Neural cell (in vitro differentiated cells): ENCODE measurements around the gene TMEM31. TPM values are rescaled to one million over a fixed set of nuclear protein-coding genes. Genes with fewer than 3 reads are reported as not detected.

Experiments used
- H2AFZ ChIP-seq: fragments of 200-600, 300-800 bp; sonication (generic), shearing (Covaris generic); 2 replicates; pipeline ENCODE4 v1.6.0; 2014; ENCODE audit warnings: low read depth, mild to moderate bottlenecking, antibody characterized with exemption, low read length, moderate library complexity
- H3F3A ChIP-seq: fragments of 200-600 bp; shearing (Covaris generic); 2 replicates; pipeline ENCODE4 v1.6.1; 2016; ENCODE audit warnings: mild to moderate bottlenecking, moderate library complexity, mixed read lengths, antibody characterized with exemption, low read length; ENCODE audit not compliant: insufficient read depth, poor library complexity, severe bottlenecking
- H3K27ac ChIP-seq: fragments of 200-600, 300-800 bp; sonication (generic), shearing (Covaris generic); 2 replicates; pipeline ENCODE4 v1.5.1; 2014; ENCODE audit warnings: mild to moderate bottlenecking, low read length, moderate library complexity
- H3K27me3 ChIP-seq: fragments of 300-800, 200-600 bp; sonication (generic), shearing (Covaris generic); 2 replicates; pipeline ENCODE4 v1.6.0; 2014; ENCODE audit warnings: mild to moderate bottlenecking, low read depth, low read length, moderate library complexity; ENCODE audit not compliant: insufficient read depth
- H3K36me3 ChIP-seq: fragments of 300-800, 200-600 bp; sonication (generic), shearing (Covaris generic); 2 replicates; pipeline ENCODE4 v1.5.1; 2014; ENCODE audit warnings: mild to moderate bottlenecking, antibody characterized with exemption, low read length, moderate library complexity; ENCODE audit not compliant: insufficient read depth
- H3K4me2 ChIP-seq: fragments of 300-800, 200-600 bp; sonication (generic), shearing (Covaris generic); 2 replicates; pipeline ENCODE4 v1.6.0; 2014; ENCODE audit warnings: mild to moderate bottlenecking, low read length
- H3K4me3 ChIP-seq: fragments of 300-800, 200-600 bp; sonication (generic), shearing (Covaris generic); 2 replicates; pipeline ENCODE4 v1.5.1; 2014; ENCODE audit warnings: mild to moderate bottlenecking, low read length, moderate library complexity
- H3K79me2 ChIP-seq: fragments of 200-600 bp; shearing (Covaris generic); replicated peaks from 2 replicates; pipeline ENCODE4 v1.6.0; 2014; ENCODE audit warnings: mild to moderate bottlenecking, low read length, moderate library complexity; ENCODE audit not compliant: insufficient read depth
- H3K9ac ChIP-seq: fragments of 300-800, 200-600 bp; sonication (generic), shearing (Covaris generic); 2 replicates; pipeline ENCODE4 v1.6.1; 2016; ENCODE audit warnings: mild to moderate bottlenecking, low read length, mixed read lengths
- H3K9me2 ChIP-seq: fragments of 200-600 bp; shearing (Covaris generic); 2 replicates; pipeline ENCODE4 v1.6.1; 2016; ENCODE audit warnings: mild to moderate bottlenecking, low read length, mixed read lengths; ENCODE audit not compliant: insufficient read depth
- H3K9me3 ChIP-seq: fragments of 200-600, 300-800 bp; sonication (generic), shearing (Covaris generic); 2 replicates; pipeline ENCODE4 v1.6.1; 2016; ENCODE audit warnings: mild to moderate bottlenecking, mixed run types, low read length, moderate library complexity, mixed read lengths
- H4K20me1 ChIP-seq: fragments of 200-600 bp; shearing (Covaris generic); 2 replicates; pipeline ENCODE4 v1.6.1; 2016; ENCODE audit warnings: mild to moderate bottlenecking, mixed run types; ENCODE audit not compliant: insufficient read depth
- CTCF ChIP-seq: fragments of 450-650 bp; IDR thresholded peaks from 2 replicates; pipeline ENCODE4 v1.5.1; 2014; ENCODE audit warnings: antibody characterized with exemption, mild to moderate bottlenecking, moderate library complexity; ENCODE audit not compliant: poor library complexity, severe bottlenecking
- EP300 ChIP-seq: fragments of 450-650 bp; conservative IDR thresholded peaks from 2 replicates; pipeline ENCODE4 v1.6.1; 2014; ENCODE audit warnings: antibody characterized with exemption, mild to moderate bottlenecking, moderate library complexity; ENCODE audit not compliant: poor library complexity, severe bottlenecking
- EZH2 ChIP-seq: fragments of 200-600, 300-800 bp; shearing (Covaris generic), sonication (generic); IDR thresholded peaks from 2 replicates; pipeline ENCODE4 v1.6.1; 2014; ENCODE audit warnings: antibody characterized with exemption, low read length, borderline replicate concordance, mild to moderate bottlenecking; ENCODE audit not compliant: insufficient read depth, poor library complexity, severe bottlenecking
- MXI1 ChIP-seq: fragments of 450-650 bp; conservative IDR thresholded peaks from 2 replicates; pipeline ENCODE4 v1.6.1; 2014; ENCODE audit warnings: antibody characterized with exemption, mild to moderate bottlenecking; ENCODE audit not compliant: poor library complexity, severe bottlenecking
- POLR2AphosphoS5 ChIP-seq: IDR thresholded peaks from 2 replicates; pipeline ENCODE4 v1.6.1; 2012
- RAD21 ChIP-seq: fragments of 450-650 bp; conservative IDR thresholded peaks from 2 replicates; pipeline ENCODE4 v1.6.1; 2014; ENCODE audit warnings: antibody characterized with exemption, mild to moderate bottlenecking, moderate library complexity
- REST ChIP-seq: IDR thresholded peaks from 2 replicates; pipeline ENCODE4 v1.6.1; 2012; ENCODE audit warnings: borderline replicate concordance
- SMC3 ChIP-seq: fragments of 450-650 bp; conservative IDR thresholded peaks from 2 replicates; pipeline ENCODE4 v1.6.1; 2014; ENCODE audit warnings: antibody characterized with exemption, mild to moderate bottlenecking, moderate library complexity; ENCODE audit not compliant: poor library complexity
- TAF1 ChIP-seq: IDR thresholded peaks from 2 replicates; pipeline ENCODE4 v1.6.1; 2012; ENCODE audit warnings: low read depth
- polyA plus RNA-seq: library from polyadenylated mRNA; depleted of rRNA; stranded (reverse); fragments of >200 nt; gene quantifications from 2 replicates; pipeline ENCODE4 v1.2.3, GENCODE V29; 2014

The TMEM31 gene
- polyA plus RNA-seq, 1 donor from 2014 or later, result 1.0 TPM

- Histone ChIP-seq H2AFZ (peak overlapping the region; percentile 56), H3K27me3 (no peaks in the 10 kb centered on the region)
- TF ChIP-seq SMC3, result no peak
- TF ChIP-seq EZH2, result no peak
- TF ChIP-seq EP300, result peak; percentile 12
- peak; percentile 88 for TF ChIP-seq POLR2AphosphoS5
- no peak for TF ChIP-seq REST
- TF ChIP-seq RAD21, result no peak
- TF ChIP-seq MXI1, result peak; percentile 90
- TF ChIP-seq CTCF, result peak; percentile 65
- peak; percentile 52 for TF ChIP-seq TAF1
Observed at GRCh38 chrX:103687073-103687695, 23.5 kb upstream of the TMEM31 start.

DNA sequence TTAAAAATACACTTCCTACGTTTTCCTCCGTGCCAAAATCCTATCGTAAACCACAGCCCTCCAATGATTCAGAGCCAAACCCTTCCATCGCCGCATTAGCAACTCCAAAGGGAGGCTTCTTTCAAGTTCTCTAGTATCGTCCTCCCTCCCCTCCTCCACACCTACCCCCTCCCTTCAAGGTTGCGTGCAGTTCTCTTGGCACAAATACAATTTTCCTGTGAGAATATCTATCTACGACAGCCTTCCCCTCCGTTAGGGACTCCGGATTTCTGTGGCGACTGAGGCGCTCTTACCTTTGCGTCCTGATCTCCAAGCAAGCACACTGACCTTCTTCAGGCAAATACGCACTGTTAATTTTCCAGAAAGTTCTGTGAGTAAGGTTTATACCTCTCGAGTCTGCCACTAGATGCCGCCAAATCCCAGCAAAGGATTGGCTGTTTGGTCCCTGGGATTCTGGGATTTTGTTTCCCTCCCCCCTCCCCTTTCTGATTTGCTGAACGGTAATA, 23.0 kb upstream of the TMEM31 start:
- peak; percentile 75 for TF ChIP-seq POLR2AphosphoS5
- TF ChIP-seq CTCF, result peak; percentile 84
- TF ChIP-seq SMC3, result peak; percentile 79
- TF ChIP-seq REST, result peak; percentile 45
- TF ChIP-seq TAF1, result peak; percentile 5
- peak; percentile 14 for TF ChIP-seq EP300
- peak; percentile 82 for TF ChIP-seq RAD21
- TF ChIP-seq EZH2, result no peak
- no peak for TF ChIP-seq MXI1
- Histone ChIP-seq H3K9me2 (no peaks in the 10 kb centered on the region), H3K27ac (peak overlapping the region; percentile 96), H3K4me3 (peak overlapping the region; percentile 73), H3K36me3 (no peaks in the 10 kb centered on the region), H3K79me2 (peaks cover 29% of the 10 kb centered on the region), H3K27me3 (no peaks in the 10 kb centered on the region), H3K4me2 (peak overlapping the region; percentile 48), H3K9ac (peak overlapping the region; percentile 86), H3K9me3 (no peaks in the 10 kb centered on the region), H4K20me1 (no peaks in the 10 kb centered on the region), H2AFZ (peak overlapping the region; percentile 56), H3F3A (no peaks in the 10 kb centered on the region)

More at GRCh38 chrX:103687073-103687695, 23.5 kb upstream of the TMEM31 start:
- Histone ChIP-seq H3K9me2 (no peaks in the 10 kb centered on the region), H3K9ac (peak overlapping the region; percentile 86), H4K20me1 (no peaks in the 10 kb centered on the region), H3K27ac (peak overlapping the region; percentile 96), H3K4me2 (peak overlapping the region; percentile 48), H3F3A (no peaks in the 10 kb centered on the region), H3K79me2 (peaks cover 29% of the 10 kb centered on the region), H3K36me3 (no peaks in the 10 kb centered on the region), H3K4me3 (peak overlapping the region; percentile 73), H3K9me3 (no peaks in the 10 kb centered on the region)
